GM19023 (cell line): ENCODE data around the gene LY6G6D.

Experiments used
- ATAC-seq: cut with Tn5 transposase; IDR thresholded peaks from one replicate; pipeline ENCODE4 v1.9.1; 2021; ENCODE audit warnings: mild to moderate bottlenecking, moderate library complexity; ENCODE audit not compliant: unreplicated experiment

The LY6G6D gene

GRCh38 chr6:31733734-31734133 lies 18.6 kb downstream of the LY6G6D start:
- ATAC-seq = no peak

DNA sequence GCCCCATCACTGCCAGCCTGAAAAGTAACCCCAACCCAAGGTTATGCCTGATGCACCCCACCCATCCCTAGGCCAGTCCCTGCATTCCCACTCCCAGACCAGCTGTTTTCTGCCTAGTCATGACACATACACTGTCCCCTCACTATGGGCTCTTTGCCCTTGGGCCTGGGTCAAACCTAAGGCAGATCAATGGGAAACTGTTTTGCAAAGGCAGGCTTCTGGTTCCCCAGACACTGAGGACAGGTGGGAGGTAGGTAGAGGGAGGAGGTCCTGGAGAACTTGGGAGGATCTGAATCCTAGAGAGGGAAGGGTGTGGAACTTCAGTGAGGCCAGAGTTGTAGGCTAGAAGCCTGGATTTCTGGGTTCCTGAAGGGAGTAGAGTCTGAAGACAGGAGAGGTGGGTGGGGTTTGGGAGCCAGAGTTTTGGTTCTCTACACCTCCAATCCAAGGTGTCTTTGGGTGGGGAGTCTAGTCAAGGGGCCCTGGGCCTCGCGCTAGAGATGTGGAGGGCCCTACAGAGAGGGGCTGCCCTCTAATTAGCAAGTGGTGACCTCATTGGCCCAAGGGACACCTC lies 19.2 kb downstream of the LY6G6D start:
- ATAC-seq = no peak

DNA sequence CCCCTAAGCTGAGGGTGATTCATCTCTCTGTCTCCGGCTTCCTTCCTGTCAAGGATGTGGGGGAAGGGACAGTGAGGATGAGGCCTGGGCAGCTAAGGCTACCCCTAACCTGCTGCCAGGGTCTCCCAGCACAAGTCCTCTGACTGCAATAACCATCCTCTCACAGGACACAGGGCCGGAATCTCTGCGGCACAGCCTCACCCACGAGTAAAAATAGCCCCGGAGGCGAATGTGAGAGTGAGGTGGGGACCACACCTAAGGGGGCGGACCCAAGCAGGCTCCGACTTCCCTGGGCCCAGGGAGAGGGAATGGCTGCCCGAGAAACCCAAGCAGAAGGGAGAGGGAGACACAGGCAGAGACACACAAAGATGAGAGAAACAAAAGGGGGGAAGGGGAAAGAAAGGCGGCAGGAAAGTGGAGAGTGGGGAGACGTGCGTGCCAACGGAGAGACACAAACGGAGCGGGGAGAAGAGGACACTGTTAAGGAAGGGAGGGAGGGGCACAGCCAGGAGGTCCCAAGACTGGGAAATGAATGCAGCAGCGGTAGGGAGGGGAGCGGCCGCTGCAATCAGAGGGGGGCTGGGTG lies 19.8 kb downstream of the LY6G6D start:
- ATAC-seq = no peak

- peak; percentile 28 for ATAC-seq
Observed at GRCh38 chr6:31736021-31736767, 21.0 kb downstream of the LY6G6D start, which contains the start of gene CLIC1. Gene CLIC1, minus strand, starts transcription at chr6:31736530. Its CDS starts 230 bp downstream, at chr6:31736300.

- no peak for ATAC-seq
Observed at GRCh38 chr6:31736768-31737314, 21.7 kb downstream of the LY6G6D start.

DNA sequence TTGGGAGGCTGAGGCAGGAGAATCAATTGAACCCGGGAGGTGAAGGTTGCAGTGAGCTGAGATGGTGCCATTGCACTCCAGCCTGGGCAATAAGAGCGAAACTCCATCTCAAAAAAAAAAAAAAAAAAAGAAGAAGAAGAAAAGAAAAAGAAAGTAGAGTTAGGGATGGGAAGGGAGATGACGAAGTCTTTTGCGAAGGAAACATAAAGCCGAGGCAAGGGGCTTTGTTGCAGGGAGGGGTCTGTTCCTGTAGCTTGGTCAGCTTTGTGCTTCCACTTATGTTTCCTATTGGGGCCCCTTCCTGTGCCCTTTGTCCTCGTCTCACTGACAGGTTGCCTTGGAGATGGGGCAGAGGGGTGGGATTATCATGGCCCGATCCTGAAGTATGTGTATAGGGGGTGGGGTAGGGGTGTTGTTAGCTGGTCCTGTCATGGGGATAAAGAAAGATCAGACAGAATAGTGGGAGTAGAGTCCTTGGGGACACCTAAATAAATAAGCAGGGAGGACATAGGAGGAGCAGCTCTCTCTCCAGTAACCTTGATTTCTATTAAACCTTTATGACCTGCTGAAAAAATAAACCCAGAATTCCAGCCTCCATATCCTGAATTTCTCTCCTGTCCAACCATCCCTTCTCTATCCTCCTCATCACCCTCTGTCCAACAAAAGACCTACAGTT lies 22.3 kb downstream of the LY6G6D start:
- ATAC-seq = no peak

GRCh38 chr6:31737991-31738979 lies 23.1 kb downstream of the LY6G6D start:
- ATAC-seq = no peak

GRCh38 chr6:31739639-31740396 lies 24.7 kb downstream of the LY6G6D start, which contains the start of gene MSH5:
Gene MSH5, plus strand, starts transcription at chr6:31740005. Its CDS starts 462 bp downstream, at chr6:31740467.
- ATAC-seq = peak; percentile 73

DNA sequence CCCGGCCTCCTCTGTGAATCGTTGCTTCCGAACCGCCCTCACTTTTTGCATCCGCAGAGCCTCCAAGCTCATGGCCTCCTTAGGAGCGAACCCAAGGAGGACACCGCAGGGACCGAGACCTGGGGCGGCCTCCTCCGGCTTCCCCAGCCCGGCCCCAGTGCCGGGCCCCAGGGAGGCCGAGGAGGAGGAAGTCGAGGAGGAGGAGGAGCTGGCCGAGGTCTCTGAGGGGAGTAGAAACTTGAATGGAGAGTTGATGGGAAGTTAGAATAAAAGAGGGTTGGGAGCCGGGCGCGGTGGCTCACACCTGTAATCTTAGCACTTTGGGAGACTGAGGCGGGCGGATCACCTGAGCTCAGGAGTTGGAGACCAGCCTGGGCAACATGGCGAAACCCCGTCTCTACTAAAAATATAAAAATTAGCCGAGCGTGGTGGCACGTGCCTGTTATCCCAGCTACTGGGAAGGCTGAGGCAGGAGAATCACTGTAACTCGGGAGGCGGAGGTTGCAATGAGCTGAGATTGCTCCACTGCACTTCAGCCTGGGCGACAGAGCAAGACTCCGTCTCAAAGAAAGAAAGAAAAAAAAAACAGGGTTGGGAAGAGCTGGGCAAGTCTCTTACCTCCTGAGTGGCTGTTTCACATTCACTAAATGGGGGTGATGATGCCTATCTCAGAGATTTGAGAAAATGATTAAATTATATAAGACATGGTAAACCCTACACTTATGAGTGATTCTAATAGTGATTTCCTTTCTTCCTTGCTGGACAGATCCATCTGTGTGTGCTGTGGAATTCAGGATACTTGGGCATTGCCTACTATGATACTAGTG lies 25.5 kb downstream of the LY6G6D start:
- ATAC-seq = no peak

DNA sequence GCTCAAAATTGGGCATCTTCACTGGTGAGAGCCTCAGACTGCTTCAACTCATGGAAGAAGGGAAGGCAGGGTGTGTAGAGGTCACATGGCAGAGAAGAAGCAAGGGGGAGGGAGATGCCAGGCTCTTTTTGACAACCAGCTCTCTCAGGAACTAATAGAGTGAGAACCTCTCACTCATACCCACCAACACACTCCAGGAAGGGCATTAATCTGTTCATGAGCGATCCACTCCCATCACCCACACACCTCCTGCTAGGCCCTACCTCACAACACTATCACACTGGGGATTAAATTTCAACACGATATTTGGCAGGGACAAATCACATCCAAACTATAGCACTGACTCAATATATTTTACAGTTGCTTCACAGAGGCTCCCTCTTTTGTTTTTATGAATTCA lies 26.7 kb downstream of the LY6G6D start:
- no peak for ATAC-seq

- ATAC-seq = no peak
Observed at GRCh38 chr6:31742894-31743293, 27.7 kb downstream of the LY6G6D start.

DNA sequence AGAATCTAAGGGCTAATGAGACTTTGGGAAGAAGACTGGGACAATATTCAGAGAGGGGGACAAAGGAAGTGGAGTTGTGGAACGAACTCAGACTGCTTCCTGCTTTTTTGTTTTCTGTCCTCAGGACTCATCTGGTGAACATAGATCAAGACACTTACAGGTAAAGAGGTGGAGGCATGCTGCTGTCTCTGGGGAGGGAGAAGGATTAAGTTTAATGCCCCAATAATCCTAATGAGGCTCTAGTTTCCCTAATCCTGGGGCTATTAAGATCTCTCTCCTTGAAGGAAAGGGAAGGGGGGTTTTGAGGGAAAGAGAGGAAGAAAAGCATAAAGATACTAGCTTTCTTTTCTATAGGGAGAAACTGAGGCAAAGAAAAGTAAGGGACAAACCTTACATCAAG lies 29.3 kb downstream of the LY6G6D start:
- ATAC-seq = no peak

GRCh38 chr6:31749301-31750036 lies 34.3 kb downstream of the LY6G6D start:
- no peak for ATAC-seq

DNA sequence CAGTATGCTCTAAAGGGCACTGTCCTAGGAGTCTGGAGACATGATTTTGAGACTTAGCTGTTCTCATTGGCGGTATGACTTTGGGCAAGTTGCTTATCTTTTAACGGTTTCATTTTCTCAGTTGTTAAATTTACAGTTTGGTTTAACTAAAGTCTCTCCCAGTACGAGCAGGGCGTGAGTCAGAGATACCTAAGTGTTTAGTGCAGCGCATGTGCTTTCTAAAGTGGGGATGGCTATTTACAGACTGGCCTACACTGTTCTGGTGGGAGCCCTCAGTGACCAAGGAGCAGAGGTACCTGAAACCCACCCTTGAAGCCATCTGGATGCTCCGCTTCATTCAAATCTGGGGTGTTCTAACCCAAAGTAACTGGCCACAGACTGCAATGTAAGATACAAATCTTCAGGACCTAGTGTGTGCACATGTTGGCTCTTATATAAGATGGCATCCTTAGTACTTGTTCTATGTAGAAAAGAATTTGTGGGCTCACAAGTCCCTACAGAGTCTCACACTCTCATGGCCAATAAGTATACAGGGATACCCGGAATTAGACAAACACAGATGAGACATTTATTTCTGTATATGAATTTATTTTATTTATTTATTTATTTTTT lies 35.4 kb downstream of the LY6G6D start:
- no peak for ATAC-seq

- ATAC-seq = no peak
Observed at GRCh38 chr6:31752739-31753319, 37.7 kb downstream of the LY6G6D start.

- no peak for ATAC-seq
Observed at GRCh38 chr6:31758281-31758680, 43.1 kb downstream of the LY6G6D start.

- ATAC-seq = no peak
Observed at GRCh38 chr6:31760790-31761189, 45.6 kb downstream of the LY6G6D start.
